Measurements from ENCODE around the gene SIDT2. TPM values are rescaled to one million over a fixed set of nuclear protein-coding genes. Genes with fewer than 3 reads are reported as not detected.

The SIDT2 gene
- total and polyA plus RNA-seq, 2 of the 13 experiments (the other 11 are each of a cell fraction or from before 2014, with no cell fraction given): 11.5 to 28.0 TPM

DNA sequence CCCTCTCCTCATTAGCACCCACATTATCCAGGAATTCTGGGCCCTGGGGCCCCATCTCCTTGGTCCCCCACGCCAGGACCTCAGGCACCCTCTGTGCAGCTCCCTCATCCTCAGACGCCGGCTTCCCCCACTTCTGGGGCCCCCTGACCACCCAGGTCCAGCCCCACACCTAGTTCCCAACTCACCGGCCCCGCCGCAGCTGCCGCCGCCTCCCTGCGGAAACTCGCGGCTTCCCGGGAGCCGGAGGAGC is 53.2 kb downstream of the SIDT2 start, which contains the start of gene PCSK7 (continued):
- peak; percentile 90; the same call in 1 of the 2 replicates for TF ChIP-seq SIN3A (IDR thresholded peaks at IDR 0.05; ENCODE audit: borderline replicate concordance, low read depth, low read length)
- TF ChIP-seq, protein P1, sequence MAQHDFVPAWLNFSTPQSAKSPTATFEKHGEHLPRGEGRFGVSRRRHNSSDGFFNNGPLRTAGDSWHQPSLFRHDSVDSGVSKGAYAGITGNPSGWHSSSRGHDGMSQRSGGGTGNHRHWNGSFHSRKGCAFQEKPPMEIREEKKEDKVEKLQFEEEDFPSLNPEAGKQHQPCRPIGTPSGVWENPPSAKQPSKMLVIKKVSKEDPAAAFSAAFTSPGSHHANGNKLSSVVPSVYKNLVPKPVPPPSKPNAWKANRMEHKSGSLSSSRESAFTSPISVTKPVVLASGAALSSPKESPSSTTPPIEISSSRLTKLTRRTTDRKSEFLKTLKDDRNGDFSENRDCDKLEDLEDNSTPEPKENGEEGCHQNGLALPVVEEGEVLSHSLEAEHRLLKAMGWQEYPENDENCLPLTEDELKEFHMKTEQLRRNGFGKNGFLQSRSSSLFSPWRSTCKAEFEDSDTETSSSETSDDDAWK (CRISPR knock-in tag; IDR thresholded peaks at IDR 0.05): no peak
- TF ChIP-seq GATAD1 (CRISPR knock-in tag; IDR thresholded peaks at IDR 0.05): 0 out of 2 replicates have a peak, but pooled peaks have one; percentile 45
- no peak for TF ChIP-seq ZNF543 (CRISPR knock-in tag; IDR thresholded peaks at IDR 0.05)
- TF ChIP-seq NCOA1 (CRISPR knock-in tag; IDR thresholded peaks at IDR 0.05): 0 out of 2 replicates have a peak, but pooled peaks have one; percentile 48
- no peak for TF ChIP-seq CENPX (CRISPR knock-in tag; IDR thresholded peaks at IDR 0.05)
- TF ChIP-seq POLR2G (IDR thresholded peaks at IDR 0.05; ENCODE audit: low read depth, low read length): 0 out of 2 replicates have a peak, but pooled peaks have one; percentile 62
- TF ChIP-seq ZBTB20 (CRISPR knock-in tag; IDR thresholded peaks at IDR 0.05; ENCODE audit: borderline replicate concordance, low read depth): no peak
- TF ChIP-seq, protein P2, sequence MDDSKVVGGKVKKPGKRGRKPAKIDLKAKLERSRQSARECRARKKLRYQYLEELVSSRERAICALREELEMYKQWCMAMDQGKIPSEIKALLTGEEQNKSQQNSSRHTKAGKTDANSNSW (CRISPR knock-in tag; IDR thresholded peaks at IDR 0.05; ENCODE audit: borderline replicate concordance): no peak
- no peak for TF ChIP-seq ZNF446 (CRISPR knock-in tag; IDR thresholded peaks at IDR 0.05)
- no peak for TF ChIP-seq ZSCAN25 (CRISPR knock-in tag; IDR thresholded peaks at IDR 0.05)
- peak; percentile 91; the same call in 1 of the 2 replicates for TF ChIP-seq TGIF2 (CRISPR knock-in tag; IDR thresholded peaks at IDR 0.05)

Data from HepG2 (cell line).